H1 (cell line): ENCODE data around the gene SRR. TPM values are rescaled to one million over a fixed set of nuclear protein-coding genes. Genes with fewer than 3 reads are reported as not detected.

Source experiments
- CTCF ChIA-PET: fragments of 300-600 bp; sonication (Branson Sonifier 250); formaldehyde crosslinking; loops from one replicate; lab custom pipeline; 2021; ENCODE audit not compliant: partially characterized antibody; lab: Charles Lee
- POLR2A ChIA-PET: fragments of 300-600 bp; sonication (Branson Sonifier 250); formaldehyde crosslinking; loops from one replicate; lab custom pipeline; 2021; ENCODE audit warnings: inconsistent platforms; ENCODE audit not compliant: partially characterized antibody; lab: Charles Lee
- DNase-seq, 2 experiments: peaks; one replicate each; pipeline versions ENCODE4 v3.0.0 to v3.0.0-alpha.2; 2010 to 2022; ENCODE audit warnings: low spot score in 2 of 2, low read depth in 1 of 2, mixed read lengths in 1 of 2
- FAIRE-seq: peaks from 2 replicates; lab custom pipeline; 2011; peaks lifted over from hg19 to GRCh38; lab: Jason Lieb, UNC
- H2AFZ ChIP-seq: 2 replicates; pipeline ENCODE4 v1.8.1; 2012; ENCODE audit warnings: low read length, inconsistent platforms
- H2AK5ac ChIP-seq: 2 replicates; pipeline ENCODE4 v1.6.1; 2013; ENCODE audit warnings: low read depth, low read length
- H2BK120ac ChIP-seq: replicated peaks from 2 replicates; pipeline ENCODE3; 2013; ENCODE audit warnings: low read depth, low read length, inconsistent platforms
- H2BK12ac ChIP-seq: 2 replicates; pipeline ENCODE4 v1.6.1; 2013; ENCODE audit warnings: low read depth, low read length
- H2BK15ac ChIP-seq: 2 replicates; pipeline ENCODE4 v1.6.1; 2013; ENCODE audit warnings: low read length
- H2BK20ac ChIP-seq: 2 replicates; pipeline ENCODE4 v1.6.1; 2013; ENCODE audit warnings: low read length
- H2BK5ac ChIP-seq: 2 replicates; pipeline ENCODE4 v1.6.1; 2013; ENCODE audit warnings: low read depth, low read length
- H3K14ac ChIP-seq: 2 replicates; pipeline ENCODE4 v1.6.1; 2013; ENCODE audit warnings: inconsistent platforms; ENCODE audit not compliant: insufficient read length
- H3K18ac ChIP-seq: 2 replicates; pipeline ENCODE4 v1.6.1; 2013; ENCODE audit warnings: low read length; ENCODE audit errors: extremely low read depth
- H3K23ac ChIP-seq: 2 replicates; pipeline ENCODE4 v1.6.1; 2013; ENCODE audit warnings: inconsistent platforms; ENCODE audit not compliant: insufficient read length
- H3K23me2 ChIP-seq: 2 replicates; pipeline ENCODE4 v1.6.1; 2013; ENCODE audit warnings: low read depth, low read length
- H3K27ac ChIP-seq: 2 replicates; pipeline ENCODE4 v1.6.1; 2011; ENCODE audit warnings: low read depth, low read length, inconsistent platforms
- H3K27me3 ChIP-seq, 4 experiments: replicated peaks in 1 of 4; 1 replicate in 1 of 4; 2 replicates in 3 of 4; pipeline versions ENCODE4 v1.6.1 to v1.8.1; 2011 to 2013; ENCODE audit warnings: low read length in 3 of 4, mild to moderate bottlenecking in 3 of 4, inconsistent platforms in 2 of 4, mixed read lengths in 2 of 4, moderate library complexity in 1 of 4; ENCODE audit not compliant: control insufficient read depth in 3 of 4, insufficient read depth in 3 of 4; ENCODE audit errors: extremely low read depth in 1 of 4
- H3K36me3 ChIP-seq, 4 experiments: 2 replicates each; pipeline versions ENCODE4 v1.6.1 to v1.8.1; 2011 to 2013; ENCODE audit warnings: mild to moderate bottlenecking in 4 of 4, low read length in 3 of 4, moderate library complexity in 2 of 4, control low read depth in 1 of 4, inconsistent platforms in 1 of 4; ENCODE audit not compliant: insufficient read depth in 4 of 4, control insufficient read depth in 2 of 4
- H3K4ac ChIP-seq: replicated peaks from 2 replicates; pipeline ENCODE3; 2013; ENCODE audit warnings: low read length, low read depth, mixed read lengths, inconsistent platforms; ENCODE audit not compliant: insufficient read length
- H3K4me1 ChIP-seq, 4 experiments: replicated peaks in 1 of 4; 1 replicate in 1 of 4; 2 replicates in 3 of 4; pipeline versions ENCODE4 v1.6.1 to v1.8.1; 2011 to 2013; ENCODE audit warnings: low read length in 3 of 4, inconsistent platforms in 2 of 4, mixed read lengths in 1 of 4; ENCODE audit not compliant: insufficient read depth in 4 of 4, control insufficient read depth in 3 of 4
- H3K4me2 ChIP-seq, 2 experiments: 2 replicates each; pipeline versions ENCODE4 v1.6.1 to v1.8.1; 2011 to 2013; ENCODE audit warnings: low read depth in 2 of 2, low read length in 2 of 2, control low read depth in 1 of 2, inconsistent platforms in 1 of 2, mild to moderate bottlenecking in 1 of 2; ENCODE audit not compliant: insufficient read depth in 1 of 2
- H3K4me3 ChIP-seq, 4 experiments: fragments of 200-600, 300-600 bp in 1 of 4; sonication (generic), shearing (Covaris generic), sonication (Bioruptor Twin) in 1 of 4; 2 replicates each; pipeline versions ENCODE4 v1.5.1 to v1.8.1; 2011 to 2016; ENCODE audit warnings: low read length in 4 of 4, low read depth in 3 of 4, control low read depth in 2 of 4, inconsistent platforms in 2 of 4, mild to moderate bottlenecking in 2 of 4, mixed read lengths in 1 of 4, moderate library complexity in 1 of 4; ENCODE audit not compliant: insufficient read depth in 2 of 4; ENCODE audit errors: extremely low read depth in 1 of 4
- H3K56ac ChIP-seq: replicated peaks from 2 replicates; pipeline ENCODE3; 2013; ENCODE audit warnings: low read depth, mild to moderate bottlenecking, mixed read lengths, low read length, inconsistent platforms; ENCODE audit not compliant: insufficient read length
- H3K79me1 ChIP-seq: 2 replicates; pipeline ENCODE4 v1.6.1; 2013; ENCODE audit warnings: low read depth, low read length, control low read depth
- H3K79me2 ChIP-seq, 2 experiments: 2 replicates each; pipeline versions ENCODE4 v1.6.1 to v1.8.1; 2012 to 2013; ENCODE audit warnings: low read length in 2 of 2, mild to moderate bottlenecking in 2 of 2, inconsistent platforms in 1 of 2; ENCODE audit not compliant: insufficient read depth in 2 of 2, control insufficient read depth in 1 of 2
- H3K9ac ChIP-seq, 4 experiments: replicated peaks in 1 of 4; 1 replicate in 1 of 4; 2 replicates in 3 of 4; pipeline versions ENCODE4 v1.6.1 to v1.8.1; 2011 to 2013; ENCODE audit warnings: low read depth in 3 of 4, low read length in 3 of 4, control low read depth in 2 of 4, mild to moderate bottlenecking in 2 of 4, moderate library complexity in 2 of 4, inconsistent platforms in 1 of 4; ENCODE audit errors: extremely low read depth in 1 of 4
- H3K9me3 ChIP-seq, 2 experiments: 2 replicates each; pipeline versions ENCODE4 v1.6.1 to v1.8.1; 2012 to 2013; ENCODE audit warnings: mild to moderate bottlenecking in 2 of 2, moderate library complexity in 2 of 2, control low read depth in 1 of 2, inconsistent platforms in 1 of 2, low read depth in 1 of 2, low read length in 1 of 2, mixed read lengths in 1 of 2; ENCODE audit not compliant: insufficient read depth in 2 of 2
- H4K20me1 ChIP-seq, 2 experiments: replicated peaks in 1 of 2; 2 replicates each; pipeline versions ENCODE3 to v1.8.1; 2011 to 2013; ENCODE audit warnings: inconsistent platforms in 2 of 2, low read length in 2 of 2, mild to moderate bottlenecking in 1 of 2; ENCODE audit not compliant: insufficient read depth in 2 of 2, control insufficient read depth in 1 of 2
- H4K5ac ChIP-seq: 2 replicates; pipeline ENCODE4 v1.6.1; 2013; ENCODE audit warnings: low read length, low read depth, mixed read lengths, inconsistent platforms; ENCODE audit not compliant: insufficient read length
- H4K8ac ChIP-seq: 2 replicates; pipeline ENCODE4 v1.8.0; 2013; ENCODE audit warnings: mild to moderate bottlenecking, moderate library complexity, low read length, inconsistent platforms; ENCODE audit not compliant: insufficient read depth; ENCODE audit errors: extremely low read depth
- H4K91ac ChIP-seq: replicated peaks from 2 replicates; pipeline ENCODE3; 2013; ENCODE audit warnings: low read length, mixed read lengths, inconsistent platforms; ENCODE audit not compliant: insufficient read length
- NRF1 ChIP-seq: IDR thresholded peaks from 2 replicates; pipeline ENCODE4 v1.6.1; 2011; ENCODE audit warnings: mild to moderate bottlenecking, low read depth, low read length, improper control_type of control experiment
- POLR2A ChIP-seq, 2 experiments: IDR thresholded peaks; 1 replicate in 1 of 2; 2 replicates in 1 of 2; pipeline ENCODE4 v1.6.1; 2011; ENCODE audit warnings: low read depth in 2 of 2, low read length in 2 of 2, mild to moderate bottlenecking in 2 of 2; ENCODE audit errors: control extremely low read depth in 1 of 2
- RNF2 ChIP-seq: fragments of 200-900, 300-1000 bp; sonication (generic); IDR thresholded peaks from 2 replicates; pipeline ENCODE4 v1.7.1; 2016; ENCODE audit warnings: borderline replicate concordance, low read depth, mild to moderate bottlenecking, antibody characterized with exemption, low read length; ENCODE audit not compliant: poor library complexity, severe bottlenecking; ENCODE audit errors: missing control alignments
- SIRT6 ChIP-seq: IDR thresholded peaks from one replicate; pipeline ENCODE4 v1.7.1; 2012; ENCODE audit warnings: low read length, inconsistent platforms
- SIX5 ChIP-seq: IDR thresholded peaks from 2 replicates; pipeline ENCODE4 v1.6.1; 2011; ENCODE audit warnings: mild to moderate bottlenecking, low read depth, low read length
- TAF7 ChIP-seq: optimal IDR thresholded peaks from 2 replicates; pipeline ENCODE3; 2011; ENCODE audit warnings: low read depth, mild to moderate bottlenecking, inconsistent platforms, low read length, moderate library complexity, borderline replicate concordance
- WGBS, 2 experiments: shearing (Covaris generic) in 1 of 2; methylation state at CpG; one replicate each; pipeline versions ENCODE4 v1.1.6 to v1.1.7; 2013 to 2015; ENCODE audit warnings: low lambda C conversion rate in 2 of 2, mixed read lengths in 2 of 2, inconsistent platforms in 1 of 2, low coverage in 1 of 2, missing lambda C conversion rate in 1 of 2; ENCODE audit not compliant: insufficient replicate concordance in 2 of 2, insufficient coverage in 1 of 2, insufficient read length in 1 of 2; ENCODE audit errors: extremely low coverage in 1 of 2, missing lambda C conversion rate in 1 of 2; 5-methylcytosine and 5-hydroxymethylcytosine counted together
- polyA plus RNA-seq, 7 experiments: library from polyadenylated mRNA; depleted of rRNA in 3 of 7; stranded (reverse) in 5 of 7; unstranded in 2 of 7; fragments of >200 nt in 5 of 7; fragments of 200-250 nt in 2 of 7; gene quantifications; 1 replicate in 5 of 7; 2 replicates in 1 of 7; 4 replicates in 1 of 7; pipeline versions ENCODE4 v1.2.1 to v1.2.3, GENCODE V29; 2011 to 2013; ENCODE audit warnings: missing spikeins in 2 of 7, mixed read lengths in 2 of 7
- total RNA-seq: library from RNA; stranded (reverse); fragmentation: NEBNext Ultra II Directional; extraction: Animal tissue kit (Norgen Biotek cat#: 25700); gene quantifications from 2 replicates; pipeline ENCODE4 v1.2.1, GENCODE V29; 2021
- TF ChIP-seq, protein P1 (sequence below): IDR thresholded peaks from 2 replicates; pipeline ENCODE4 v1.6.1; 2012; ENCODE audit warnings: inconsistent platforms

The SRR gene
- total and polyA plus RNA-seq, 2 of the 8 experiments (the other 6 are each of a cell fraction or from before 2014, with no cell fraction given): 3.6 to 4.5 TPM

DNA sequence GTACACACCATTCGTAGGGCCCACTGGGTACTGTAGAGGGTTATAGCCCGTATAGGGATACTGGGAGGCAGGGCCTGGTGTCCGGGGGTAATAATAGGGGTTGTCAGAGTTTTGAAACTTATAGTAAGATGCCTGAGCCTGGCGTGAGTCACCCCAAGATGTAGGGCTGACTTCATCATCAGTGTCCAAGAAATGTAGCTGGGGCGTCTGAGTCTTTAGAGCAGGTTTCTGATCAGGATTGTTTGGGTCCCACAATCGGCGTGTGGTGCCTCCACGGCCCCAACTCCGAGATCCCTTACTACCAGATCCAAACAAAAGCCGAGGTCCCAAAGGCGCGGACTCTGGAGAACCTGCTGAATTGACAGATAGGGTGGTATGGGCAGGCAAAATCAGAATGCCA is 4.6 kb upstream of the SRR start:
- no peak overlapping the region for H3K18ac ChIP-seq
- no peak overlapping the region for H4K5ac ChIP-seq
- H3K4me3 ChIP-seq: no peak overlapping the region
- H3K4me2 ChIP-seq: no peak overlapping the region
- H3K79me1 ChIP-seq: peaks cover 6% of the 10 kb centered on the region; the same call in 1 of the 2 replicates
- peaks cover 5% of the 10 kb centered on the region for H3K23me2 ChIP-seq
- no peak overlapping the region for H2BK20ac ChIP-seq
- H4K8ac ChIP-seq: no peak overlapping the region
- peaks cover 8 to 13% of the 10 kb centered on the region in 2 experiments for H4K20me1 ChIP-seq
- ChIA-PET CTCF (no interaction called here), POLR2A (no interaction called here)
- peaks cover 7 to 29% (median 17%) of the 10 kb centered on the region in 4 experiments; a peak in 6 of 8 replicates for H3K36me3 ChIP-seq
- H3K9me3 ChIP-seq: no peaks in the 10 kb centered on the region
- H3K4me1 ChIP-seq: peaks cover 0 to 2% (median 0%) of the 10 kb centered on the region in 4 experiments; a peak in 2 of 7 replicates
- H3K56ac ChIP-seq: no peak overlapping the region
- no peak for FAIRE-seq
- H3K27me3 ChIP-seq: no peaks in the 10 kb centered on the region
- H3K14ac ChIP-seq: no peak overlapping the region
- no peak overlapping the region for H2AK5ac ChIP-seq
- no peak overlapping the region for H3K9ac ChIP-seq
- H4K91ac ChIP-seq: no peak overlapping the region
- no peak overlapping the region for H2BK120ac ChIP-seq
- no peak overlapping the region for H3K23ac ChIP-seq
- no peak overlapping the region for H2BK12ac ChIP-seq
- WGBS, 2 experiments: 92% methylated on average over 12 of the region's 12 CpGs; no CpG with 5 or more reads in 1 of the 2 experiments
- no peak overlapping the region for H2BK15ac ChIP-seq
- DNase-seq: no peak
- no peak overlapping the region for H3K4ac ChIP-seq
- TF ChIP-seq RNF2 (no peak), NRF1 (no peak), SIX5 (no peak), SIRT6 (no peak), POLR2A (IDR thresholded peaks at IDR 0.05; ENCODE audit: control extremely low read depth in 1 of 2, low read depth in 2 of 2, low read length in 2 of 2) (no peak), TAF7 (no peak)
- TF ChIP-seq, protein P1, sequence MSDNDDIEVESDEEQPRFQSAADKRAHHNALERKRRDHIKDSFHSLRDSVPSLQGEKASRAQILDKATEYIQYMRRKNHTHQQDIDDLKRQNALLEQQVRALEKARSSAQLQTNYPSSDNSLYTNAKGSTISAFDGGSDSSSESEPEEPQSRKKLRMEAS: no peak
- no peak overlapping the region for H3K27ac ChIP-seq
- peaks cover 0 to 17% of the 10 kb centered on the region in 2 experiments; a peak in 3 of 4 replicates for H3K79me2 ChIP-seq
- H2AFZ ChIP-seq: no peak overlapping the region
- no peak overlapping the region for H2BK5ac ChIP-seq
